NT2/D1 (cell line): ENCODE data around the gene CYP27A1.

Experiments
- YY1 ChIP-seq: IDR thresholded peaks from 2 replicates; pipeline ENCODE4 v1.6.1; 2011; ENCODE audit not compliant: insufficient read length, insufficient read depth
- ZNF274 ChIP-seq: IDR thresholded peaks from 2 replicates; pipeline ENCODE4 v1.6.1; 2011; ENCODE audit warnings: mild to moderate bottlenecking, low read depth, low read length

GRCh38 chr2:218796691-218797090 lies 14.7 kb downstream of the CYP27A1 start:
- TF ChIP-seq YY1, result no peak
- no peak for TF ChIP-seq ZNF274
